Effector CD8-positive, alpha-beta T cell (primary cell): ENCODE results near the gene HES1.

Experiments used
- DNase-seq: peaks from one replicate; lab custom pipeline; 2025; lab: John Stamatoyannopoulos, UW

The HES1 gene

GRCh38 chr3:194102436-194102835, 33.5 kb upstream of the HES1 start:
- DNase-seq: no peak

- DNase-seq: peak; percentile 4
Observed at GRCh38 chr3:194103505-194103904, 32.4 kb upstream of the HES1 start.

GRCh38 chr3:194103983-194104751, 31.8 kb upstream of the HES1 start:
- DNase-seq: no peak

GRCh38 chr3:194105292-194105691, 30.7 kb upstream of the HES1 start:
- no peak for DNase-seq

- DNase-seq: no peak
Observed at GRCh38 chr3:194107107-194107506, 28.8 kb upstream of the HES1 start.

GRCh38 chr3:194109192-194109863, 26.6 kb upstream of the HES1 start:
- no peak for DNase-seq

GRCh38 chr3:194110483-194110882, 25.5 kb upstream of the HES1 start:
- DNase-seq: no peak

GRCh38 chr3:194111336-194111735, 24.6 kb upstream of the HES1 start:
- no peak for DNase-seq

- no peak for DNase-seq
Observed at GRCh38 chr3:194112120-194113106, 23.5 kb upstream of the HES1 start.

GRCh38 chr3:194114123-194114522, 21.8 kb upstream of the HES1 start:
- no peak for DNase-seq

- DNase-seq: no peak
Observed at GRCh38 chr3:194117104-194117845, 18.7 kb upstream of the HES1 start.

GRCh38 chr3:194118920-194119319, 17.0 kb upstream of the HES1 start:
- DNase-seq: no peak

GRCh38 chr3:194119831-194120590, 15.9 kb upstream of the HES1 start:
- DNase-seq: no peak

GRCh38 chr3:194120789-194121770, 14.9 kb upstream of the HES1 start:
- no peak for DNase-seq

GRCh38 chr3:194121891-194122631, 13.9 kb upstream of the HES1 start:
- no peak for DNase-seq

GRCh38 chr3:194123726-194124125, 12.2 kb upstream of the HES1 start:
- DNase-seq: no peak

- no peak for DNase-seq
Observed at GRCh38 chr3:194124193-194124592, 11.8 kb upstream of the HES1 start.

GRCh38 chr3:194125442-194125841, 10.5 kb upstream of the HES1 start:
- DNase-seq: no peak

GRCh38 chr3:194126790-194127189, 9.2 kb upstream of the HES1 start:
- no peak for DNase-seq
